Panc1 (cell line): ENCODE data around the gene POLR1C.

Source experiments
- CTCF ChIP-seq: fragments of 450-650 bp; IDR thresholded peaks from 2 replicates; pipeline ENCODE4 v1.5.1; 2017; ENCODE audit warnings: mild to moderate bottlenecking
- POLR2AphosphoS5 ChIP-seq: IDR thresholded peaks from 2 replicates; pipeline ENCODE4 v1.6.1; 2012; ENCODE audit warnings: mild to moderate bottlenecking, low read depth, low read length, moderate library complexity
- TCF7L2 ChIP-seq: IDR thresholded peaks from 2 replicates; pipeline ENCODE4 v1.6.1; 2011; ENCODE audit warnings: mild to moderate bottlenecking, low read depth, low read length, inconsistent platforms

- TF ChIP-seq POLR2AphosphoS5 (no peak), CTCF (no peak), TCF7L2 (no peak)
Measured at GRCh38 chr6:43520097-43520496, 3.2 kb downstream of the POLR1C start.
